ENCODE measurements around the gene OR6J1.

DNA sequence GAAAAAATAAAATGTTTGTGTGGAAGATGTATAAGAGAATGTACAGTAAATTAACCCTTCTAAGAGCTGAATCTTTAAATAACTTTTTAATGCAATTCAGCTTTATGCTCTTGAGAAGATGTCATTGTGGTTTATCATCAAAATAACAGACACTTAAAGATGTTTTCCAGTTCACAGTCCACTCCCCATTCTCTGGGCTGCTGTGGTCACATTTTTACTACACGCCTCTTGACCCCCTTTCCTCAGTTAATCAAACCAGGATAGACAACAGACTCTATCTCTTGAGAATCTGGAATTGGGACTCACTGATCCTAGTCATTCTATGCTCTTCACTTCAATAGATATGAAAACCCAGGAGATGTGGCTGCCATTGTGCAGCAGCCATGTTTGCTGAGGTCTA is 24.7 kb upstream of the OR6J1 start:
- TF ChIP-seq, protein P1, sequence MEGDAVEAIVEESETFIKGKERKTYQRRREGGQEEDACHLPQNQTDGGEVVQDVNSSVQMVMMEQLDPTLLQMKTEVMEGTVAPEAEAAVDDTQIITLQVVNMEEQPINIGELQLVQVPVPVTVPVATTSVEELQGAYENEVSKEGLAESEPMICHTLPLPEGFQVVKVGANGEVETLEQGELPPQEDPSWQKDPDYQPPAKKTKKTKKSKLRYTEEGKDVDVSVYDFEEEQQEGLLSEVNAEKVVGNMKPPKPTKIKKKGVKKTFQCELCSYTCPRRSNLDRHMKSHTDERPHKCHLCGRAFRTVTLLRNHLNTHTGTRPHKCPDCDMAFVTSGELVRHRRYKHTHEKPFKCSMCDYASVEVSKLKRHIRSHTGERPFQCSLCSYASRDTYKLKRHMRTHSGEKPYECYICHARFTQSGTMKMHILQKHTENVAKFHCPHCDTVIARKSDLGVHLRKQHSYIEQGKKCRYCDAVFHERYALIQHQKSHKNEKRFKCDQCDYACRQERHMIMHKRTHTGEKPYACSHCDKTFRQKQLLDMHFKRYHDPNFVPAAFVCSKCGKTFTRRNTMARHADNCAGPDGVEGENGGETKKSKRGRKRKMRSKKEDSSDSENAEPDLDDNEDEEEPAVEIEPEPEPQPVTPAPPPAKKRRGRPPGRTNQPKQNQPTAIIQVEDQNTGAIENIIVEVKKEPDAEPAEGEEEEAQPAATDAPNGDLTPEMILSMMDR (IDR thresholded peaks at IDR 0.05; ENCODE audit: borderline replicate concordance, extremely low read depth, low read length, poor library complexity, severe bottlenecking) = no peak
- no peak for TF ChIP-seq EZH2 (IDR thresholded peaks at IDR 0.05; ENCODE audit: borderline replicate concordance, low read depth, low read length, severe bottlenecking)

Data from DND-41 (cell line).